GM18505 (cell line): Measurements from ENCODE around the gene ATR.
"Not testable (repeated sequence)": the region's sequence is repeated elsewhere in the genome, so short reads cannot be mapped to it uniquely, and the experiment has no call there.

Experiments used
- ATAC-seq: cut with Tn5 transposase; IDR thresholded peaks from one replicate; pipeline ENCODE4 v1.9.1; 2021; ENCODE audit not compliant: unreplicated experiment
- POLR2A ChIP-seq: IDR thresholded peaks from 4 replicates; pipeline ENCODE4 v1.6.1; 2011; ENCODE audit warnings: borderline replicate concordance; ENCODE audit not compliant: insufficient read depth, insufficient read length; ENCODE audit errors: extremely low read depth

The ATR gene

DNA sequence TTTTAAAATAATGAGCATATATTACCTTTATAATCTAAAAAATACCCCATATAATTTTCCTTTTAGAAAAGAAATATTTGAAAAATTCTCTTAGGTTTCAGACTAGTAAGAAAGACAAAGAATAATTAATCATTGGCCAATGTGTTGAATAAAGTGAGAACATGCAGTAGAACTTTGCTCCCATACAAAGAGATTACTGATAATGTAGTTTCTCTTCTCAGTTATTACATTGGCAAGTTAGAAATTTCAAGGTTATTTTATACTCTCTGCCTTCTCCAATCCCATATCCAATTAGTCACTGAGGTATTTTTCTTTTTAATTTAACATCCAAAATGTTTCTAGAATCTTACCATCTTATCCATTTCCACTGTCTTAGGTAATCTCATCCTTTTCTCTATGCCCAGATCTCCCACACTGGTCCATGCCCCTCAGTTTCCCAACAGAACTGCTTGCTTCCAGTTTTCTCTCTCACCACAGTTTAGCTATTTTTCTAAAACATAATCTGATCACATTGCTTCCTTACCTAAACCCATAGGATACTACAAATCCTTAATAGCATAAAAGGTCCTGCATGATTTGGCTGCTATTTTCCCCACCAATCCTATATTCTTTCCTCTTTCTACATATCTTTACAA lies 141.5 kb downstream of the ATR start:
- ATAC-seq = no peak
- TF ChIP-seq POLR2A = no peak

GRCh38 chr3:142434503-142434902 lies 144.0 kb downstream of the ATR start:
- ATAC-seq = no peak
- no peak for TF ChIP-seq POLR2A

- TF ChIP-seq POLR2A = no peak
- no peak for ATAC-seq
Observed at GRCh38 chr3:142433110-142433509, 145.4 kb downstream of the ATR start.

DNA sequence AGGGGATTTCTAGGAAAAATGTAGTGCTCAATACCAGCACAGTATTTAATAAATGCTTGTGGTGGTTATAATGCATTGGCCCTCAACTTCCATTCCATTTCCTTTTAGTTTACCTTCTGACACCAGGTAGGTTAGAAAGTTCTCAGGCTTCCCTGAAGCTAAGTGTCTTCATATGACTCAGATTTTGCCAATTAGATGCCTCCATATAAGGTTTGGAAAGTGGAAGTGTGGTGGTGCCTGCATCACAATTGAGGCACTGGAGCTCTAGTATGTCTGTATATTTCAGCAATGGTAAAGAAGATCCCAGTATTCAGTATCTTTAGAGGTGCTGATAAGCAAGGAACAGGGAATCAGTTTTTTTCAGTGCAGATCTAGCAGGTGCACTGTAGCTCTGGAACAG lies 149.0 kb downstream of the ATR start:
- TF ChIP-seq POLR2A = no peak
- no peak for ATAC-seq

- no peak for TF ChIP-seq POLR2A
- ATAC-seq = no peak
Observed at GRCh38 chr3:142424754-142425153, 153.8 kb downstream of the ATR start.

GRCh38 chr3:142418926-142419592 lies 159.5 kb downstream of the ATR start:
- no peak for TF ChIP-seq POLR2A
- no peak for ATAC-seq

GRCh38 chr3:142417302-142417701 lies 161.2 kb downstream of the ATR start:
- ATAC-seq = no peak

GRCh38 chr3:142400537-142400936 lies 178.0 kb downstream of the ATR start:
- ATAC-seq = not testable (repeated sequence)

More at GRCh38 chr3:142417302-142417701, 161.2 kb downstream of the ATR start:
- no peak for TF ChIP-seq POLR2A
